GM23248 (cell line): ENCODE measurements around the gene CLRN2. TPM values are rescaled to one million over a fixed set of nuclear protein-coding genes. Genes with fewer than 3 reads are reported as not detected.

ENCODE experiments used
- DNase-seq: peaks from one replicate; pipeline ENCODE4 v3.0.0-alpha.2; 2015
- H2AFZ ChIP-seq: fragments of 200-600 bp; sonication (generic); 2 replicates; pipeline ENCODE4 v1.6.1; 2016; ENCODE audit warnings: antibody characterized with exemption
- H3F3A ChIP-seq: fragments of 200-600 bp; sonication (generic); 2 replicates; pipeline ENCODE4 v1.6.1; 2016; ENCODE audit warnings: mild to moderate bottlenecking, antibody characterized with exemption, mixed run types; ENCODE audit not compliant: insufficient read depth
- H3K27ac ChIP-seq: fragments of 200-600 bp; sonication (generic); 2 replicates; pipeline ENCODE4 v1.5.1; 2016; ENCODE audit warnings: mild to moderate bottlenecking
- H3K27me3 ChIP-seq: fragments of 200-600 bp; sonication (generic); replicated peaks from 2 replicates; pipeline ENCODE4 v1.6.1; 2016; ENCODE audit warnings: mild to moderate bottlenecking; ENCODE audit not compliant: insufficient read depth
- H3K36me3 ChIP-seq: fragments of 200-600 bp; sonication (generic); 2 replicates; pipeline ENCODE4 v1.6.1; 2016; ENCODE audit warnings: low read depth, mild to moderate bottlenecking
- H3K4me1 ChIP-seq: fragments of 200-600 bp; sonication (generic); 2 replicates; pipeline ENCODE4 v1.6.1; 2016; ENCODE audit warnings: mild to moderate bottlenecking; ENCODE audit not compliant: insufficient read depth
- H3K4me2 ChIP-seq: fragments of 200-600 bp; sonication (generic); one replicate; pipeline ENCODE4 v1.6.1; 2016; ENCODE audit warnings: mild to moderate bottlenecking; ENCODE audit not compliant: unreplicated experiment
- H3K4me3 ChIP-seq: fragments of 200-600 bp; sonication (generic); 2 replicates; pipeline ENCODE4 v1.5.1; 2016; ENCODE audit warnings: mild to moderate bottlenecking
- H3K79me2 ChIP-seq: fragments of 200-600 bp; sonication (generic); 2 replicates; pipeline ENCODE4 v1.6.1; 2016; ENCODE audit warnings: mild to moderate bottlenecking; ENCODE audit not compliant: insufficient read depth
- H3K9ac ChIP-seq: fragments of 200-600 bp; sonication (generic); 2 replicates; pipeline ENCODE4 v1.6.1; 2016; ENCODE audit warnings: mild to moderate bottlenecking
- H3K9me2 ChIP-seq: fragments of 200-600 bp; sonication (generic); 2 replicates; pipeline ENCODE4 v1.6.1; 2016; ENCODE audit warnings: mixed run types, mild to moderate bottlenecking, moderate library complexity; ENCODE audit not compliant: insufficient read depth
- H3K9me3 ChIP-seq: fragments of 200-600 bp; sonication (generic); one replicate; pipeline ENCODE4 v1.6.1; 2017; ENCODE audit warnings: low read depth
- H4K20me1 ChIP-seq: fragments of 200-600 bp; sonication (generic); 2 replicates; pipeline ENCODE4 v1.6.0; 2016; ENCODE audit not compliant: insufficient read depth
- EZH2 ChIP-seq: fragments of 200-600 bp; sonication (generic); IDR thresholded peaks from 2 replicates; pipeline ENCODE4 v1.6.1; 2018; ENCODE audit warnings: antibody characterized with exemption, mild to moderate bottlenecking; ENCODE audit not compliant: insufficient read depth, poor library complexity, severe bottlenecking
- EZH2phosphoT487 ChIP-seq: fragments of 200-600 bp; sonication (generic); IDR thresholded peaks from 2 replicates; pipeline ENCODE4 v1.6.1; 2018; ENCODE audit warnings: antibody characterized with exemption, moderate library complexity, mild to moderate bottlenecking, low read depth; ENCODE audit not compliant: insufficient read depth
- WGBS, 2 experiments: methylation state at CpG; one replicate each; pipeline ENCODE4 v1.1.6; 2015 to 2017; ENCODE audit warnings: low lambda C conversion rate in 2 of 2, low coverage in 1 of 2; ENCODE audit errors: missing lambda C conversion rate in 2 of 2; 5-methylcytosine and 5-hydroxymethylcytosine counted together
- in situ Hi-C: fragments of 300-500 bp; cut with MboI; formaldehyde crosslinking; loops from 2 replicates; pipeline ENCODE4 v1.15.0; 2020
- polyA plus RNA-seq: library from polyadenylated mRNA; unstranded; fragments of >200 nt; fragmentation: Nextera tagmentation; extraction: Ambion mirVana; gene quantifications from 2 replicates; pipeline ENCODE4 v1.2.1, GENCODE V29; 2016
- total RNA-seq: library from RNA; depleted of rRNA; stranded (reverse); fragments of >200 nt; shearing (Covaris generic); gene quantifications from 2 replicates; pipeline ENCODE4 v1.2.3, GENCODE V29; 2014; rRNA removed

CLRN2 gene
- total RNA-seq, result not detected in 2 replicates
- not detected in 2 replicates for polyA plus RNA-seq

- no peaks in the 10 kb centered on the region for H3F3A ChIP-seq
- 82 to 83% methylated on average over 9 of the region's 9 CpGs for WGBS, 2 experiments
- H3K79me2 ChIP-seq, result peaks cover 15% of the 10 kb centered on the region
- no peak within 1 kb of the TSS for H2AFZ ChIP-seq
- H3K4me3 ChIP-seq, result no peak within 1 kb of the TSS
- TF ChIP-seq EZH2 (no peak), EZH2phosphoT487 (no peak)
- no peaks in the 10 kb centered on the region for H3K36me3 ChIP-seq
- in situ Hi-C loops, result no loop called here
- no peaks in the 10 kb centered on the region for H4K20me1 ChIP-seq
- H3K9me3 ChIP-seq, result no peaks in the 10 kb centered on the region
- no peak within 1 kb of the TSS for H3K9ac ChIP-seq
- H3K4me1 ChIP-seq, result no peaks in the 10 kb centered on the region
- DNase-seq, result no peak
- H3K4me2 ChIP-seq, result no peak within 1 kb of the TSS
- H3K9me2 ChIP-seq, result no peaks in the 10 kb centered on the region
- no peak within 1 kb of the TSS for H3K27ac ChIP-seq
- peaks cover 50% of the 10 kb centered on the region for H3K27me3 ChIP-seq
Measured at GRCh38 chr4:17514865-17515264, at the start of gene CLRN2. Gene CLRN2, plus strand, starts transcription at chr4:17515165. Its CDS starts 102 bp downstream, at chr4:17515267.

- no peak overlapping the region for H3K9ac ChIP-seq
- H2AFZ ChIP-seq, result 0 out of 2 replicates have a peak overlapping the region, but pooled peaks have one; percentile 53
- no peaks in the 10 kb centered on the region for H3K27me3 ChIP-seq
- no peak overlapping the region for H3K4me2 ChIP-seq
- H3K36me3 ChIP-seq, result no peaks in the 10 kb centered on the region
- H3F3A ChIP-seq, result no peaks in the 10 kb centered on the region
- no peaks in the 10 kb centered on the region for H3K79me2 ChIP-seq
- H3K4me3 ChIP-seq, result no peak overlapping the region
- H3K9me3 ChIP-seq, result no peaks in the 10 kb centered on the region
- no peaks in the 10 kb centered on the region for H4K20me1 ChIP-seq
- in situ Hi-C loops, result loop anchor here (5.0 to 25.0 kb wide), 3 partner anchors 116 to 1174 kb away; no protein-coding TSS in a partner anchor
- no peaks in the 10 kb centered on the region for H3K9me2 ChIP-seq
- peak; percentile 78 for DNase-seq
- TF ChIP-seq EZH2phosphoT487, result no peak
- no peak for TF ChIP-seq EZH2
- 34 to 39% methylated on average over 9 of the region's 9 CpGs for WGBS, 2 experiments
- no peaks in the 10 kb centered on the region for H3K4me1 ChIP-seq
- H3K27ac ChIP-seq, result no peak overlapping the region
Measured at GRCh38 chr4:17468619-17469221, 46.2 kb upstream of the CLRN2 start.

- no peak for DNase-seq
- H3F3A ChIP-seq, result no peaks in the 10 kb centered on the region
- no peaks in the 10 kb centered on the region for H3K4me1 ChIP-seq
- no peaks in the 10 kb centered on the region for H4K20me1 ChIP-seq
- H3K27ac ChIP-seq, result no peak overlapping the region
- no peaks in the 10 kb centered on the region for H3K27me3 ChIP-seq
- no peaks in the 10 kb centered on the region for H3K9me3 ChIP-seq
- no peaks in the 10 kb centered on the region for H3K36me3 ChIP-seq
- 70 to 76% methylated on average over 11 of the region's 11 CpGs for WGBS, 2 experiments
- no peak overlapping the region for H3K4me3 ChIP-seq
- H3K79me2 ChIP-seq, result no peaks in the 10 kb centered on the region
- in situ Hi-C loops, result loop anchor here (5.0 to 25.0 kb wide), 3 partner anchors 118 to 1175 kb away; no protein-coding TSS in a partner anchor
- TF ChIP-seq EZH2, result no peak
- TF ChIP-seq EZH2phosphoT487, result no peak
- H3K9me2 ChIP-seq, result no peaks in the 10 kb centered on the region
- H3K4me2 ChIP-seq, result no peak overlapping the region
- H3K9ac ChIP-seq, result no peak overlapping the region
- no peak overlapping the region for H2AFZ ChIP-seq
Measured at GRCh38 chr4:17469931-17470674, 44.9 kb upstream of the CLRN2 start.

- Histone ChIP-seq H3K4me1 (no peaks in the 10 kb centered on the region), H3K4me3 (no peak overlapping the region), H3K36me3 (no peaks in the 10 kb centered on the region), H2AFZ (no peak overlapping the region), H3F3A (no peaks in the 10 kb centered on the region), H3K27me3 (no peaks in the 10 kb centered on the region), H3K4me2 (no peak overlapping the region), H3K9me3 (no peaks in the 10 kb centered on the region), H3K9me2 (no peaks in the 10 kb centered on the region), H3K79me2 (no peaks in the 10 kb centered on the region), H3K27ac (no peak overlapping the region), H4K20me1 (no peaks in the 10 kb centered on the region), H3K9ac (no peak overlapping the region)
- DNase-seq, result peak; percentile 49
- no peak for TF ChIP-seq EZH2
- TF ChIP-seq EZH2phosphoT487, result no peak
- in situ Hi-C loops, result no loop called here
Measured at GRCh38 chr4:17475481-17475880, 39.5 kb upstream of the CLRN2 start.
